Subcutaneous abdominal adipose tissue (tissue), 5 donors: ENCODE measurements around the gene OSBPL6.
A peak's percentile ranks its signal among the peaks of the same experiment; 100 is the strongest.
"Not testable (repeated sequence)": the region's sequence is repeated elsewhere in the genome, so short reads cannot be mapped to it uniquely, and the experiment has no call there.

Experiments
- H3K27ac ChIP-seq: one replicate; pipeline ENCODE4 v1.7.0; 2013; ENCODE audit warnings: low read depth, mild to moderate bottlenecking, inconsistent platforms, low read length, moderate library complexity
- H3K27me3 ChIP-seq, 5 donors: one replicate each; pipeline ENCODE4 v1.7.0; 2013; ENCODE audit warnings: low read length in 5 of 5, inconsistent platforms in 1 of 5; ENCODE audit not compliant: control insufficient read depth in 5 of 5, insufficient read depth in 4 of 5
- H3K36me3 ChIP-seq, 5 donors: one replicate each; pipeline ENCODE4 v1.7.0; 2013; ENCODE audit warnings: low read length in 5 of 5; ENCODE audit not compliant: control insufficient read depth in 5 of 5, insufficient read depth in 5 of 5
- H3K4me1 ChIP-seq, 5 donors: one replicate each; pipeline ENCODE4 v1.7.0; 2013; ENCODE audit warnings: low read length in 5 of 5, mild to moderate bottlenecking in 3 of 5, moderate library complexity in 1 of 5; ENCODE audit not compliant: control insufficient read depth in 5 of 5, insufficient read depth in 5 of 5
- H3K4me3 ChIP-seq, 5 donors: one replicate each; pipeline ENCODE4 v1.7.0; 2013; ENCODE audit warnings: low read length in 5 of 5, low read depth in 1 of 5
- H3K9ac ChIP-seq, 5 donors: one replicate each; pipeline ENCODE4 v1.7.0; 2013; ENCODE audit warnings: low read length in 5 of 5, mild to moderate bottlenecking in 4 of 5, moderate library complexity in 3 of 5
- H3K9me3 ChIP-seq, 5 donors: one replicate each; pipeline ENCODE4 v1.7.0; 2013; ENCODE audit warnings: low read length in 5 of 5; ENCODE audit not compliant: control insufficient read depth in 5 of 5
- donor health status: healthy.
- donor health status: healthy.
- donor health status: healthy.
- donor health status: healthy.
- donor health status: healthy.

OSBPL6 gene

GRCh38 chr2:178401994-178402437 lies 207.7 kb downstream of the OSBPL6 start:
- Histone ChIP-seq H3K36me3 (no peaks in the 10 kb centered on the region), H3K27ac (no peak overlapping the region), H3K9me3 (no peaks in the 10 kb centered on the region), H3K9ac (no peak overlapping the region), H3K4me1 (no peaks in the 10 kb centered on the region), H3K27me3 (no peaks in the 10 kb centered on the region), H3K4me3 (no peak overlapping the region)

DNA sequence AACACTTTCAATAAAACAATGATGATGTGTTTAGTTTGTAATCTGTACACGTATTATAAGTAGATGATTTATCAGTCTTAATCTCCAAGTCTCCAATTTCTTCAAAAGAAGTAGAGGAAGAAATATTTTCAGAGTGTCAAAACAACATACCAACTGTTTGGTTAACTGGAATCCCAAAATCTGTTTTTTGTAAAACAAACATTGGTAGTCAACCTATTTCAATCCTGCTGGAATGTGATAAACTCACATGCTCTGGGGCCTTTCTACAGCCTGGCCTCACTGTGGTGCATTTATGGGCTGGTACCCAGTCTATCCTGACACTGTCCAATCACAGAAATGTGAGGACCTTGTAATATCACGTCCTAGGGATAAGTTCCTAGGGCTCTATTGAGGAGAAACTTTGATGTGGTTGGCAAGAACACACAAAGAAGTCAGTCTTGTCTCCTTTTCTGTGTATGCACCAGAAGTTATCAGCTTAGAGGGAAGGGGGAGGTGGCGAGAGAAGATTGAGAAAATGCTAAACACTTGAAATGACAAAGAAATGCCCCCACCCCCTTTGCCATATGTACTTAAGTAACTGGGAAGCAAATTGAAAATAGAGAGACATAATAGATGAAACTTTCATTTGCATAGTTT lies 209.5 kb downstream of the OSBPL6 start:
- H3K36me3 ChIP-seq = no peaks in the 10 kb centered on the region
- H3K9ac ChIP-seq = no peak overlapping the region
- no peaks in the 10 kb centered on the region for H3K4me1 ChIP-seq
- H3K27ac ChIP-seq = no peak overlapping the region
- H3K27me3 ChIP-seq = no peaks in the 10 kb centered on the region
- no peak overlapping the region for H3K4me3 ChIP-seq
- H3K9me3 ChIP-seq = no peaks in the 10 kb centered on the region

DNA sequence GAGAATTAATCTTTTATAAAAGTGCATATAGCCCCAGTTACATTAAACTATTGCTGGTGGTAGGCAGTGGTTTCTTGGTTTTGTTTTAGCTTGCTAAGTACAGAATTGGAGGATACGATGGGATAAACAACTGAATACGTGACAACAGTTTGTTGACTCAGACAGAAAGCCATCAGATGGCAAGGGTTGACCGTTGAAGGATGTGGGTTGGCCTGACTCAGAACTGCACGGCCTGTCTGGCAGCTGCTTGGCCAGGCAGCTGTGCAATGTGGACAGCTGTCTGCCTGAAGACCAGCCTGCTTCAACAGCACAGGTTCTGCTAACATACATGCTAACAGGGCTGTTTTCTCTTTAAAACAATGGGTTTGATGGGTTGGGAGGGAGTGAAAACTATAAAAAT lies 210.1 kb downstream of the OSBPL6 start:
- Histone ChIP-seq H3K4me1 (no peaks in the 10 kb centered on the region), H3K4me3 (no peak overlapping the region), H3K27me3 (no peaks in the 10 kb centered on the region), H3K27ac (no peak overlapping the region), H3K9me3 (no peaks in the 10 kb centered on the region), H3K36me3 (no peaks in the 10 kb centered on the region), H3K9ac (no peak overlapping the region)

DNA sequence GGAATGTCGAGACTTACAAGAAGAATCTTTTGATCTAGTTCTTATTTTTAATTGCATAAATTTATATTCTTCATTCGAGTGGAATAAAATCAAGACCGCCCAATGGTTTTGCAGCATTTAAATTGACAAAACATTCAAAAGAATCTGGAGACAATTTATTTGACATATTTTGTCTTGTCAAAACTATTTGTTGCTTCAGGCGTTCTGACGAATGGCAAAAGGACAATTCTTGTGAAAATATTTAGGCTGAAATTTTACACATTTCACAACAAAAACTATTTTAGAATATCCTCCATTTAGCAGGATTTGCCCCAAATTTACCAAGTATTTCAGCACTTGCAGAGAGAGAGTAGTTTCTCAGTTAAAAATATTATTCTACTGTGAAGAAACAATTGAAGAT lies 214.9 kb downstream of the OSBPL6 start:
- Histone ChIP-seq H3K4me3 (no peak overlapping the region), H3K27ac (no peak overlapping the region), H3K4me1 (peaks cover 0 to 14% (median 7%) of the 10 kb centered on the region in 5 donors), H3K27me3 (no peaks in the 10 kb centered on the region), H3K9ac (no peak overlapping the region), H3K9me3 (no peaks in the 10 kb centered on the region), H3K36me3 (no peaks in the 10 kb centered on the region)

DNA sequence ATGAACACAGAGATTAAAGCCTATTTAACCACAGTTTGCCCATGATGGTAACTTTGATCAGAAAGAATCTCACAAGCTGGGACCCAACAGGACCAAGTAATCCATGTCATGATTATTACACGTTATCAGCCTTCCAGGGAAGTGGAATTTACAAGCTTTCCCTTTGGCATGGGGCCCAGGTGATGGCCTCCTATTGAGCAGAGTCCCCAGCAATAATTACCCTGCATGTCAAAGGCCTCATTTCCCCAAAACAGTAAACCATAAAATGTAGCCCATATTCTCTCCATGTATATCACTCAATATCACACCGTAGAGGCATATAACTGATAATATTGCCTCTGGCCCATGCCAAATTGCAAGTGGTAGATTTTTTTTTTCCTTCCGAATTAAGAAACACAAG lies 217.7 kb downstream of the OSBPL6 start:
- H3K4me1 ChIP-seq = peaks cover 0 to 21% (median 17%) of the 10 kb centered on the region in 5 donors

GRCh38 chr2:178412453-178412852 lies 218.1 kb downstream of the OSBPL6 start:
- H3K27me3 ChIP-seq, H3K9ac ChIP-seq: not testable (repeated sequence)

More for the DNA sequence above, 217.7 kb downstream of the OSBPL6 start:
- Histone ChIP-seq H3K27ac (no peak overlapping the region), H3K9me3 (no peaks in the 10 kb centered on the region), H3K4me3 (no peak overlapping the region), H3K27me3 (no peaks in the 10 kb centered on the region), H3K9ac (no peak overlapping the region), H3K36me3 (no peaks in the 10 kb centered on the region)

GRCh38 chr2:178413472-178414265 lies 219.4 kb downstream of the OSBPL6 start:
- Histone ChIP-seq H3K4me3 (peak overlapping the region; percentile 59 to 82 (median 73)), H3K27ac (peak overlapping the region; percentile 71), H3K27me3 (no peaks in the 10 kb centered on the region), H3K9me3 (no peaks in the 10 kb centered on the region), H3K36me3 (no peaks in the 10 kb centered on the region), H3K4me1 (peaks cover 0 to 21% (median 17%) of the 10 kb centered on the region in 5 donors), H3K9ac (peak overlapping the region; percentile 42 to 95 (median 90))

More at GRCh38 chr2:178412453-178412852, 218.1 kb downstream of the OSBPL6 start:
- H3K36me3 ChIP-seq, H3K4me3 ChIP-seq, H3K27ac ChIP-seq, H3K9me3 ChIP-seq: not testable (repeated sequence)
- peaks cover 0 to 21% (median 17%) of the 10 kb centered on the region in 5 donors for H3K4me1 ChIP-seq

DNA sequence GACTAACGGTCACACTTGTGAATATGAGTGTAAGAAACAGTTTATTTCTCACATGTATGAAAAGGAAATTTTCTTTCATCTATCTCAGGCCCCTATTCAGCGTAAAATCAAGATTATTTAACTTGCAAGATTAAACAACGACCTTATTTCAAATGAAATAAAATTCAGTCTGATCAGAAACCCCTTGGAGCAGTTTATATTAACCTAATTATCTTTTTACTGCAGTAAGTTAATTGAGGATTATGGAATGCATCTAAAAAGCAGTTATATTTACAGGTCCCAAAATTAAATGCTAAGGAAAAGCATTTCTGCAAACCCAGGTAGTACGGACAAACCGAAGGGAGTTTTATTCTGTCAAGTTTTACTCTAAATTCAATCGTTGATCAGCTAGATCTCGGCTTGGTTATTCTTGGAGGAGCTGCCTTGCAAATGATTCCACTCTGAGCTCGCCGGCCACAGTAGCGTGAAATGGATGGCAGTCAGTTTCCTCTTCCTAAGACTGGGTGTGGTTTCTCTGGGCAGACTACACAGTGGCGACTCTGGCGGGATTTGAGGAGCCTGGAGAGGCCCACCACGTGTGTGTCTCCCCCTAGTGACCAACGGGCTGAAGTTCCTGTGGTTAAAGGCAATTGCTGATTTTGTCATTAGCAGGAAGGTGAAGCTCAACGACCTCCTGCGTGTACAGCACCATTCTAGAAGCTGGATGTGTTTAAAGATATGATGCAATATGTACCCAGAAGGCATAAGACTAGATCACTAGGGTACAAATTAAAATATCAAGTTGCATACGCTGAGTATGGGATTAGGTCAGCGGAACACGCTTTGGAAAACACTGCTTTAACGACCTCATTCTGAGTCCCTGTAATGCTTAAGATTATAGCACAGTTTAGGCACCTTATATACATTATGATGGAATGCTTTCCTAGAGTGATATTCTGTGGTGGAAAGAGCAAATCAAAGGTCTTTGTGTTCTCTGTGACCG lies 220.2 kb downstream of the OSBPL6 start:
- Histone ChIP-seq H3K36me3 (no peaks in the 10 kb centered on the region), H3K9me3 (no peaks in the 10 kb centered on the region), H3K9ac (peak overlapping the region; percentile 42 to 95 (median 90)), H3K4me3 (peak overlapping the region; percentile 59 to 82 (median 73)), H3K27me3 (no peaks in the 10 kb centered on the region), H3K4me1 (peaks cover 0 to 21% (median 17%) of the 10 kb centered on the region in 5 donors), H3K27ac (peak overlapping the region; percentile 71)

DNA sequence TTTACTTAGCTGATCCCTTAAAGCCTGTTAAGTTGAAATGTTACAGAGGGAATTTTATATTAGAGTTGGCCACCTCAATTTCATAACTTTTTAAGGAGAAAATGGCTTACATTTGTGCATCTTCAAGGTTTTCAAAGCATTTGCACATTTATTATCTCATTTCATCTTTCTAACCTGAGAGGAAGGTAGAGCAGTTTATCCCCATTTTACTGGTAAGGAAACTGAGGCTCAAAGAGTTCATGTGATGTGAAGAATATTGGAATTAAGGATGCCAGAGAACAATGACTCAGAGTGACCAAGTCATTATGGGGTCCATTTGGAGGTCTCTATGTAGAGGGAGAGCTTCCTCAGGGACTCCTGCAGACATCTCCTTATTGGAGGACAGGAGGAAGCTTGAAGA lies 221.7 kb downstream of the OSBPL6 start:
- Histone ChIP-seq H3K9me3 (no peaks in the 10 kb centered on the region), H3K27ac (no peak overlapping the region), H3K4me3 (no peak overlapping the region), H3K36me3 (peaks cover 0 to under 1% (median 0%) of the 10 kb centered on the region in 5 donors), H3K9ac (no peak overlapping the region), H3K27me3 (no peaks in the 10 kb centered on the region), H3K4me1 (peaks cover 0 to 26% (median 19%) of the 10 kb centered on the region in 5 donors)
